ENCODE measurements around the gene CLRN1. TPM values are rescaled to one million over a fixed set of nuclear protein-coding genes. Genes with fewer than 3 reads are reported as not detected.

The CLRN1 gene, protein sequence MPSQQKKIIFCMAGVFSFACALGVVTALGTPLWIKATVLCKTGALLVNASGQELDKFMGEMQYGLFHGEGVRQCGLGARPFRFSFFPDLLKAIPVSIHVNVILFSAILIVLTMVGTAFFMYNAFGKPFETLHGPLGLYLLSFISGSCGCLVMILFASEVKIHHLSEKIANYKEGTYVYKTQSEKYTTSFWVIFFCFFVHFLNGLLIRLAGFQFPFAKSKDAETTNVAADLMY
- not detected in 5 replicates for total RNA-seq (2022; extraction: Qiagen RNA extraction; ENCODE audit: low read depth)

DNA sequence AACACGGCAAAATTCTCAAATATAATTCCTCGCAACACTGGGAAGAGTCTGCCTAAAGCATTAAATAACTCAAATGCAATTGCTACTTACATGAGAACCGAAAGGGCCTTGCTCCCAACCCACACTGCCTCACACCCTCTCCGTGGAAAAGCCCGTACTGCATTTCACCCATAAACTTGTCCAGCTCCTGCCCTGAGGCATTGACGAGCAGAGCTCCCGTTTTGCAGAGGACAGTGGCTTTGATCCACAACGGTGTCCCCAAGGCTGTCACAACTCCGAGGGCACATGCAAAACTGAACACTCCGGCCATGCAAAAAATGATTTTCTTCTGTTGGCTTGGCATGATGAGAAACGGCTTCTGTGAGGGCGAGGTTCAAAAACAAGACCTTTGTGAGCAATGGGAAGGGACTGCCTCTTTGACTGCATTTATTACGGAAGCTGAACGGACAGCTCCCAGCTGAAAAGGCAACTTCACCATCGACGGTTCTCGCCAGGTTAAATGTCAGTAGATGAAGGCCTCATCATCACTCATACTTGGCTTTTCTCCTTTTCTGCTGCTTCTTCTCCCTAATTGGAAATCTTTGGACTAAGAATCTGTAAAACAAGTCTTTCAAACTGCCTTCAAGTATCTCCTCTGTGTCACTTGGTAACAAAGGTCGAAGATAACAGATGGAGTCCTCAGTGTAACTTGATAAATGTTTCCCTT, at the start of gene CLRN1:
Gene CLRN1 (minus strand): TSS at position 362 of the 706 bp plus-strand sequence. CDS start 19 bp downstream, at position 343.

DNA sequence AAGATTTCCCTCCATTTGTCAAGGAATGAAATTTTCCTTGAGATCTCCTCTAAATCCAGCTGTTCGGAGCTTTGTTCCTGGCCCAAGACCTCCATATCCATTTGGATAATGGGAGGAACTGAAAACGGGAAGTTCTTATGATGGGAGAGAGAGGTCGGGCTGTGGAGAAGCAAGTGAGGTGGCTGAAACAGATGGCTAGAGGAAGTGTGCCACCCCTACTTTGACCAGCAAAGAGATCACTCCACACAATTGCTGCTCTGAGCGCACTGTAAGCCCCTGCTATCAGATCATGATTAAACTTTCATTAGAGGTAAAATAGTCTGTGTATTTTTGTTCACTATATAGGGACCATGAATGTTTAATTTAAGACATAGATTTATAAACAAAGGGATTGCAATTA, 67.2 kb downstream of the CLRN1 start, which contains the start of gene MINDY4B:
Gene MINDY4B (minus strand): TSS at position 101 of the 400 bp plus-strand sequence. CDS start 0 bp downstream, at position 101.

Other genes starting within 250 kb of the CLRN1 start
- gene SIAH2, start 209.6 kb downstream of the CLRN1 start, total RNA-seq (2022; extraction: Qiagen RNA extraction; ENCODE audit: low read depth), result 16.2 to 20.6 TPM (median 19.3 TPM) in 5 replicates
- gene MINDY4B, start 67.3 kb downstream of the CLRN1 start, total RNA-seq (2022; extraction: Qiagen RNA extraction; ENCODE audit: low read depth), result not detected in 5 replicates
- gene MED12L, start 112.9 kb upstream of the CLRN1 start, total RNA-seq (2022; extraction: Qiagen RNA extraction; ENCODE audit: low read depth), result 0.30 to 0.72 TPM (median 0.60 TPM) in 5 replicates
- not detected in 5 replicates for gene GPR171, start 230.5 kb upstream of the CLRN1 start, total RNA-seq (2022; extraction: Qiagen RNA extraction; ENCODE audit: low read depth)

Data from A549 treated with DMSO at 1 μM for 4 hours (cell line).